HEK293 (cell line): ENCODE results near the gene NAALADL2.

ENCODE experiments used
- CTCF ChIA-PET: fragments of 350-600 bp; formaldehyde crosslinking; extraction: SDS; loops from one replicate; lab custom pipeline; 2021; ENCODE audit warnings: antibody characterized with exemption; lab: Yijun Ruan, JAX
- POLR2A ChIA-PET: fragments of 300-600 bp; formaldehyde crosslinking; extraction: SDS; loops from one replicate; lab custom pipeline; 2020; ENCODE audit warnings: antibody characterized with exemption, inconsistent platforms; lab: Yijun Ruan, JAX
- H3K27ac ChIP-seq: fragments of 200-500 bp; sonication (Bioruptor generic); 2 replicates; pipeline ENCODE4 v1.5.1; 2014; ENCODE audit warnings: low read depth, low read length, control low read depth, inconsistent platforms; ENCODE audit errors: extremely low read depth
- H3K36me3 ChIP-seq, 2 experiments: fragments of 200-500 bp in 1 of 2; sonication (Bioruptor generic) in 1 of 2; 1 replicate in 1 of 2; 2 replicates in 1 of 2; pipeline ENCODE4 v1.5.1; 2014 to 2017; ENCODE audit warnings: inconsistent platforms in 2 of 2, low read length in 2 of 2; ENCODE audit not compliant: control insufficient read depth in 2 of 2, insufficient read depth in 1 of 2
- H3K4me1 ChIP-seq: fragments of 200-500 bp; sonication (Bioruptor generic); 2 replicates; pipeline ENCODE4 v1.5.1; 2014; ENCODE audit warnings: mild to moderate bottlenecking, low read length, inconsistent platforms; ENCODE audit not compliant: control insufficient read depth, insufficient read depth
- H3K4me3 ChIP-seq: 2 replicates; pipeline ENCODE4 v1.5.1; 2011; ENCODE audit warnings: low read depth, mild to moderate bottlenecking, control low read depth, low read length, moderate library complexity
- H3K9me3 ChIP-seq: fragments of 200-500 bp; sonication (Bioruptor generic); 2 replicates; pipeline ENCODE4 v1.5.1; 2014; ENCODE audit warnings: low read depth, low read length, inconsistent platforms; ENCODE audit not compliant: control insufficient read depth, insufficient read depth
- BCL11A ChIP-seq: fragments of 450-650 bp; formaldehyde crosslinking; IDR thresholded peaks from 2 replicates; pipeline ENCODE4 v1.5.1; 2016; ENCODE audit warnings: low read depth, missing biosample characterization, missing genetic modification characterization
- KLF1 ChIP-seq: fragments of 450-650 bp; formaldehyde crosslinking; IDR thresholded peaks from 2 replicates; pipeline ENCODE4 v1.5.1; 2016; ENCODE audit warnings: missing biosample characterization, missing genetic modification characterization
- KLF9 ChIP-seq: fragments of 450-650 bp; formaldehyde crosslinking; IDR thresholded peaks from 2 replicates; pipeline ENCODE4 v1.5.1; 2016; ENCODE audit warnings: missing biosample characterization, missing genetic modification characterization, low read depth
- MYNN ChIP-seq: fragments of 450-650 bp; formaldehyde crosslinking; IDR thresholded peaks from 2 replicates; pipeline ENCODE4 v1.5.1; 2016; ENCODE audit warnings: missing biosample characterization, missing genetic modification characterization, borderline replicate concordance
- WT1 ChIP-seq: fragments of 450-650 bp; formaldehyde crosslinking; IDR thresholded peaks from 2 replicates; pipeline ENCODE4 v1.5.1; 2016; ENCODE audit warnings: missing biosample characterization, missing genetic modification characterization
- ZBTB21 ChIP-seq: fragments of 450-650 bp; formaldehyde crosslinking; IDR thresholded peaks from 2 replicates; pipeline ENCODE4 v1.5.1; 2017; ENCODE audit warnings: missing biosample characterization, missing genetic modification characterization
- ZIC2 ChIP-seq: fragments of 450-650 bp; formaldehyde crosslinking; IDR thresholded peaks from 2 replicates; pipeline ENCODE4 v1.5.1; 2016; ENCODE audit warnings: missing biosample characterization, missing genetic modification characterization
- ZNF133 ChIP-seq: fragments of 450-650 bp; formaldehyde crosslinking; IDR thresholded peaks from 2 replicates; pipeline ENCODE4 v1.5.1; 2016; ENCODE audit warnings: missing biosample characterization, missing genetic modification characterization
- ZNF146 ChIP-seq: fragments of 450-650 bp; formaldehyde crosslinking; IDR thresholded peaks from 2 replicates; pipeline ENCODE4 v1.5.1; 2016; ENCODE audit warnings: missing biosample characterization, missing genetic modification characterization
- ZNF155 ChIP-seq: fragments of 450-650 bp; formaldehyde crosslinking; IDR thresholded peaks from 2 replicates; pipeline ENCODE4 v1.5.1; 2016; ENCODE audit warnings: missing biosample characterization, missing genetic modification characterization
- ZNF16 ChIP-seq: fragments of 450-650 bp; formaldehyde crosslinking; IDR thresholded peaks from 2 replicates; pipeline ENCODE4 v1.5.1; 2016; ENCODE audit warnings: low read depth, missing biosample characterization, missing genetic modification characterization
- ZNF341 ChIP-seq: fragments of 450-650 bp; formaldehyde crosslinking; IDR thresholded peaks from 2 replicates; pipeline ENCODE4; 2016; ENCODE audit warnings: low read depth, missing biosample characterization, missing genetic modification characterization
- ZNF366 ChIP-seq: fragments of 450-650 bp; formaldehyde crosslinking; conservative IDR thresholded peaks from 2 replicates; pipeline ENCODE4 v1.5.1; 2016; ENCODE audit warnings: missing biosample characterization, missing genetic modification characterization
- ZNF416 ChIP-seq: fragments of 450-650 bp; formaldehyde crosslinking; IDR thresholded peaks from 2 replicates; pipeline ENCODE4 v1.5.1; 2016; ENCODE audit warnings: missing biosample characterization, missing genetic modification characterization
- ZNF501 ChIP-seq: fragments of 450-650 bp; formaldehyde crosslinking; IDR thresholded peaks from 2 replicates; pipeline ENCODE4 v1.5.1; 2016; ENCODE audit warnings: missing biosample characterization, missing genetic modification characterization
- ZNF510 ChIP-seq: fragments of 450-650 bp; formaldehyde crosslinking; IDR thresholded peaks from 2 replicates; pipeline ENCODE4 v1.5.1; 2018; ENCODE audit warnings: mild to moderate bottlenecking, missing genetic modification characterization, missing biosample characterization; ENCODE audit not compliant: insufficient replicate concordance
- ZNF621 ChIP-seq: fragments of 450-650 bp; formaldehyde crosslinking; IDR thresholded peaks from 2 replicates; pipeline ENCODE4 v1.5.1; 2017; ENCODE audit warnings: missing biosample characterization, missing genetic modification characterization
- ZNF660 ChIP-seq: fragments of 450-650 bp; IDR thresholded peaks from 2 replicates; pipeline ENCODE4 v1.5.1; 2018; ENCODE audit warnings: missing biosample characterization, mild to moderate bottlenecking, missing genetic modification characterization
- ZNF701 ChIP-seq: fragments of 450-650 bp; formaldehyde crosslinking; IDR thresholded peaks from 2 replicates; pipeline ENCODE4 v1.5.1; 2016; ENCODE audit warnings: missing biosample characterization, missing genetic modification characterization
- ZNF843 ChIP-seq: fragments of 450-650 bp; formaldehyde crosslinking; IDR thresholded peaks from 2 replicates; pipeline ENCODE4 v1.5.1; 2016; ENCODE audit warnings: missing biosample characterization, missing genetic modification characterization
- TF ChIP-seq, protein P1 (sequence below): fragments of 450-650 bp; formaldehyde crosslinking; IDR thresholded peaks from 2 replicates; pipeline ENCODE4 v1.5.1; 2016; ENCODE audit warnings: missing biosample characterization, missing genetic modification characterization
- TF ChIP-seq, protein P2 (sequence below): fragments of 450-650 bp; formaldehyde crosslinking; IDR thresholded peaks from 2 replicates; pipeline ENCODE4 v1.5.1; 2016; ENCODE audit warnings: missing biosample characterization, missing genetic modification characterization
- TF ChIP-seq, protein P3 (sequence below): fragments of 450-650 bp; formaldehyde crosslinking; IDR thresholded peaks from 2 replicates; pipeline ENCODE4 v1.5.1; 2016; ENCODE audit warnings: missing biosample characterization, missing genetic modification characterization

Gene NAALADL2

GRCh38 chr3:174931473-174932353 lies 72.6 kb downstream of the NAALADL2 start:
- TF ChIP-seq ZIC2 (tag by site-specific recombination), result peak; percentile 62
- TF ChIP-seq ZNF416, result no peak
- TF ChIP-seq ZNF133, result no peak
- TF ChIP-seq, all 188 proteins: peak for 1
- ChIA-PET POLR2A (no interaction called here), CTCF (no interaction called here)
- H3K4me3 ChIP-seq, result no peak overlapping the region
- no peaks in the 10 kb centered on the region for H3K36me3 ChIP-seq
- no peaks in the 10 kb centered on the region for H3K4me1 ChIP-seq
- H3K9me3 ChIP-seq, result no peaks in the 10 kb centered on the region
- no peak overlapping the region for H3K27ac ChIP-seq

DNA sequence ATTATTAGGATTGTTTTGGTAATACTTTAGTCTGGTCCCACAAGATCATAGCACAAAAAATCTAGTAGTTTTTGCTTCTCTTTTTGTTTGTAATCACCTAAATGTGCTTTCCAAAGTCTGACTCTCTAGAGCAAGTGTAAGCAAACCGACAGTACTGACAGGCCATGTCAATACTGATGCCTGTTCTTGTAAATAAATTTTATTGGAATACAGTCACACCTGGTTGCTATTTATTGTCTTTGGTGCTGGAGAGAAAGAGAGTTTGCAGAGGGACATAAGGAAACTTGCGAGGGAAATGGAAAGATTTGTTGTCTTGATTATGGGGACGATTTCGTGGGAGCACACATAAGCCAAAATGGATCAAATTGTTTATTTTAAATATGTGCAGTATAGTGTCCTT lies 77.5 kb downstream of the NAALADL2 start:
- ChIA-PET POLR2A (no interaction called here), CTCF (no interaction called here)
- no peak overlapping the region for H3K27ac ChIP-seq
- H3K4me3 ChIP-seq, result no peak overlapping the region
- no peaks in the 10 kb centered on the region for H3K9me3 ChIP-seq
- no peaks in the 10 kb centered on the region for H3K4me1 ChIP-seq
- no peaks in the 10 kb centered on the region for H3K36me3 ChIP-seq
- no peak for TF ChIP-seq MYNN (tag by site-specific recombination)
- no peak for TF ChIP-seq ZNF146 (tag by site-specific recombination)
- no peak for TF ChIP-seq KLF1 (tag by site-specific recombination)
- TF ChIP-seq ZNF621 (tag by site-specific recombination), result no peak
- TF ChIP-seq, protein P1, sequence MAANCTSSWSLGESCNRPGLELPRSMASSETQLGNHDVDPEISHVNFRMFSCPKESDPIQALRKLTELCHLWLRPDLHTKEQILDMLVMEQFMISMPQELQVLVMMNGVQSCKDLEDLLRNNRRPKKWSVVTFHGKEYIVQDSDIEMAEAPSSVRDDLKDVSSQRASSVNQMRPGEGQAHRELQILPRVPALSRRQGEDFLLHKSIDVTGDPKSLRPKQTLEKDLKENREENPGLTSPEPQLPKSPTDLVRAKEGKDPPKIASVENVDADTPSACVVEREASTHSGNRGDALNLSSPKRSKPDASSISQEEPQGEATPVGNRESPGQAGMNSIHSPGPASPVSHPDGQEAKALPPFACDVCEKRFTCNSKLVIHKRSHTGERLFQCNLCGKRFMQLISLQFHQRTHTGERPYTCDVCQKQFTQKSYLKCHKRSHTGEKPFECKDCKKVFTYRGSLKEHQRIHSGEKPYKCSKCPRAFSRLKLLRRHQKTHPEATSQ (tag by site-specific recombination), result no peak
- TF ChIP-seq ZNF155 (tag by site-specific recombination), result no peak
- no peak for TF ChIP-seq ZBTB21 (tag by site-specific recombination)
- TF ChIP-seq ZNF660 (tag by site-specific recombination), result no peak
- no peak for TF ChIP-seq ZNF843 (tag by site-specific recombination)
- TF ChIP-seq WT1 (tag by site-specific recombination), result no peak
- no peak for TF ChIP-seq ZNF501
- no peak for TF ChIP-seq BCL11A (tag by site-specific recombination)
- TF ChIP-seq, protein P2, sequence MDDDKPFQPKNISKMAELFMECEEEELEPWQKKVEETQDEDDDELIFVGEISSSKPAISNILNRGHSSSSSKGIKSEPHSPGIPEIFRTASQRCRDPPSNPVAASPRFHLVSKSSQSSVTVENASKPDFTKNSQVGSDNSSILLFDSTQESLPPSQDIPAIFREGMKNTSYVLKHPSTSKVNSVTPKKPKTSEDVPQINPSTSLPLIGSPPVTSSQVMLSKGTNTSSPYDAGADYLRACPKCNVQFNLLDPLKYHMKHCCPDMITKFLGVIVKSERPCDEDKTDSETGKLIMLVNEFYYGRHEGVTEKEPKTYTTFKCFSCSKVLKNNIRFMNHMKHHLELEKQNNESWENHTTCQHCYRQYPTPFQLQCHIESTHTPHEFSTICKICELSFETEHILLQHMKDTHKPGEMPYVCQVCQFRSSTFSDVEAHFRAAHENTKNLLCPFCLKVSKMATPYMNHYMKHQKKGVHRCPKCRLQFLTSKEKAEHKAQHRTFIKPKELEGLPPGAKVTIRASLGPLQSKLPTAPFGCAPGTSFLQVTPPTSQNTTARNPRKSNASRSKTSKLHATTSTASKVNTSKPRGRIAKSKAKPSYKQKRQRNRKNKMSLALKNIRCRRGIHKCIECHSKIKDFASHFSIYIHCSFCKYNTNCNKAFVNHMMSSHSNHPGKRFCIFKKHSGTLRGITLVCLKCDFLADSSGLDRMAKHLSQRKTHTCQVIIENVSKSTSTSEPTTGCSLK, result no peak
- TF ChIP-seq ZNF701 (tag by site-specific recombination), result no peak
- no peak for TF ChIP-seq ZNF510 (tag by site-specific recombination)
- TF ChIP-seq ZNF16 (tag by site-specific recombination), result no peak
- no peak for TF ChIP-seq ZNF341 (tag by site-specific recombination)
- no peak for TF ChIP-seq ZNF366
- no peak for TF ChIP-seq KLF9 (tag by site-specific recombination)
- TF ChIP-seq, protein P3, sequence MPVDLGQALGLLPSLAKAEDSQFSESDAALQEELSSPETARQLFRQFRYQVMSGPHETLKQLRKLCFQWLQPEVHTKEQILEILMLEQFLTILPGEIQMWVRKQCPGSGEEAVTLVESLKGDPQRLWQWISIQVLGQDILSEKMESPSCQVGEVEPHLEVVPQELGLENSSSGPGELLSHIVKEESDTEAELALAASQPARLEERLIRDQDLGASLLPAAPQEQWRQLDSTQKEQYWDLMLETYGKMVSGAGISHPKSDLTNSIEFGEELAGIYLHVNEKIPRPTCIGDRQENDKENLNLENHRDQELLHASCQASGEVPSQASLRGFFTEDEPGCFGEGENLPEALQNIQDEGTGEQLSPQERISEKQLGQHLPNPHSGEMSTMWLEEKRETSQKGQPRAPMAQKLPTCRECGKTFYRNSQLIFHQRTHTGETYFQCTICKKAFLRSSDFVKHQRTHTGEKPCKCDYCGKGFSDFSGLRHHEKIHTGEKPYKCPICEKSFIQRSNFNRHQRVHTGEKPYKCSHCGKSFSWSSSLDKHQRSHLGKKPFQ (tag by site-specific recombination), result no peak
